Raji (cell line): Measurements from ENCODE around the gene PDE4B.

Experiments used
- POLR2A ChIP-seq: IDR thresholded peaks from 2 replicates; pipeline ENCODE4 v1.6.1; 2011; ENCODE audit warnings: low read depth, low read length, control low read depth; ENCODE audit not compliant: insufficient read depth

Gene PDE4B

GRCh38 chr1:65992165-65992821 lies 199.6 kb downstream of the PDE4B start:
- no peak for TF ChIP-seq POLR2A

DNA sequence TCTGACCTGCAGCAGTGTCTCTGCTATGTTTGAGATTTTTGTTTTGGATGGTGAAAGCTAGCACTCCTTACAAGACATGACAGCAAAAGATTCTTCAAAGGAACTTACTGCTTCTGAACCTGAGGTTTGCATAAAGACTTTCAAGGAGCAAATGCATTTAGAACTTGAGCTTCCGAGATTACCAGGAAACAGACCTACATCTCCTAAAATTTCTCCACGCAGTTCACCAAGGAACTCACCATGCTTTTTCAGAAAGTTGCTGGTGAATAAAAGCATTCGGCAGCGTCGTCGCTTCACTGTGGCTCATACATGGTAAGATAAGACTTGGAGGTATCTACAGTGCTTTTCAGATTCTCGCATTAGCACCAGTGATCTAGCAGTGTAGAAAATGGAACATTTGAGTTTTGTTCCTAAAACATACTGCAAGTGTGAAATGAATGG lies 200.2 kb downstream of the PDE4B start:
- TF ChIP-seq POLR2A, result no peak

DNA sequence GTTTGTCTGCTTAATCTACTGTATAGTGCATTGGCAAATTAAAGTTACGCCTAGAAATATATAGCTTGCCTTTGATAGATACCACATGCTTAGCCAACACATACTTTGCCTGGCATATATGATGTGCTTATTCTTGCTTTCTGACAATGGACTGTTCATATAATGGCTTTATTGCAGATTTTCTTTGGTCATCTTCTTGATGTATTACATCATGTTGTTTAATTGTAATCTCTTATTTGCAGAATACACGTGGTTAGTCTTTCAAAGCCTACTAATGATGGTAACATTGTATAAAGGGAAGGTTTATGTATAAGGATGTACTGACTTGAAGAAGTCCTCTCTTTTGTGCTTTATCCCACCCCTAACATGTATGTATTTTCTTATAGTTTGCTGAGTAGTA lies 201.5 kb downstream of the PDE4B start:
- TF ChIP-seq POLR2A, result no peak

- TF ChIP-seq POLR2A, result no peak
Measured at GRCh38 chr1:65995336-65995735, 202.6 kb downstream of the PDE4B start.

- no peak for TF ChIP-seq POLR2A
Measured at GRCh38 chr1:65995928-65996327, 203.2 kb downstream of the PDE4B start.

DNA sequence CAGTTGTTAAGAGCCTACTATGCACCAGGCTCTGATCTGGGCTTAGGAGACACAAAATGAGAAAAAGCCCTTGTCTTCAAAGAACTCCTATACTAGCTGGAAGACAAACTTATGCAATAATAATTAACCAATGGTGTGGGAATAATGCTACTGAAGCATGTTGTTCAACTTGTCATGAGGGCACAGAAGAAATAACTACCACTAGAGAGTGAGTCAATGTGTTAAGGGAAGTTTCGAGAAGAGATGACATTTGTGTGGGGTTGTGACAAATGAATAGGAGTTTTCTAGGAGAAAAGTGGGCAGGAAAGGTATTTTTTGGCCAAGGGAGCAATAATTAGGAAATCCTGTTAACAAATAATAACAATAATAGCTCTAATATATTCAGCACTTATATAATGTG lies 205.0 kb downstream of the PDE4B start:
- no peak for TF ChIP-seq POLR2A

DNA sequence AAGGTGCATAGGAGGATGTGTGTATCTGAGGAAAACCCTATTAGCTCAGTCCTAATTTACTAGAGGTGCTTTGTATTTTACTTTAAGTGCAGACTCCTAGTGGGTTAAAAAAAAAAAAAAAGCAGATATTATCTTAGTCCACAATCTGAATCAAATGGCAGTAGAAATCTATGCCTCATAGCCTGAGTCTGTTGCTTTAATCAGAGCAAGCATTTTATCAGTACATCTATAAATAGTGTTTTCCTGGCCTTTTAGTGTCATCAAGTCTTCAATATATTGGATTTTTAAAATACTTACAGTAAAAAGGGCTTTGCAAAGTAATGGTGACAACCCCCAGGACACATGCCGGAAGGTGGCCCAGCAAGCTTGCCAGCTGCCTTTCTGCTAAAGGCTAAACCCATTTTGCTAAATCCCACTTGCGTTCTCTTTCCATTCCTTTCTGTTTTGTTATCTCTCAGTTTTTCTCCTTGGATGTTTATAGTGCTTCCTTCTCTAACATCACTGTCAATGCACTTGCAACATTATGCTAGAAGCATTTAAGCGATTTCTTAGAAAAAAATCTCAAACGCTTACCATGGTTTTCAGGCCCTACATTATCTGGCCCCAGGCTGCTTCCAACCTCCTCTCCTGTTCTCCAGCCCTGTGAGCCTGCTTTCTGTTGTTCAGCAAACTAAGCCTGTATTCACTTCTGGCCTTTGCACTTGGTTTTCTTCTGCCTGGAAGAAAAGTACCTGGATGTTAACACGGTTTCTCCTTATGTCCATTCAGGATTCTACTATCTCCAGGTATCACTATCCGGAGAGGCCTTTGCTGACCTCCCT lies 206.3 kb downstream of the PDE4B start:
- TF ChIP-seq POLR2A, result no peak

DNA sequence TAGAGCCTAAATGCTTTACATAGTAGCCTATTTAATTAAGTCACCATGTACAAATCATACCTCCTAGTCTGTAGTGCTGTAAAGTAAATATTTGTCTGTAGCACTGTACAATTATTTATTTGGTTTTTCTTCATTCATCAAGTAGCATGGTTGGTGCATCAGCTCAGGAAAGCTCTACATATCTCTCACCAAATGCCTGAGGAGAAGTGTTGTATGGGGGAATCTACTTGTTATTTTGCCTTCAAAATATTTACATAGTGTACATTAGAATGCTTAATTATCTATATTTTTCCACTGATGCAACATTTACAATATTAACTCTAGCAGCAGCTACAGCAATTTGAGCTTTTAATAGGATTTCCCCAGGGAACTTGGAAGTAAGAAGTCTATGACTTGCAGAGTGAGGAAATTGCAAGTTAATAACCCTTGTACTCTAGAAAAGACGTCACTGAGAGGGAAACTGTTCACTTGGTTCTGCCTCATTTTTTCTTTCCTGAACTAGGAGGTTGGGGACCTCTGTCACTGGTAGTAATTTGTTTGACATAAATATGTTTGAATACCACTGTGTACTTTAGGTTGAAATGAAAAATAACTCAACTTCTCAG lies 207.4 kb downstream of the PDE4B start:
- no peak for TF ChIP-seq POLR2A

DNA sequence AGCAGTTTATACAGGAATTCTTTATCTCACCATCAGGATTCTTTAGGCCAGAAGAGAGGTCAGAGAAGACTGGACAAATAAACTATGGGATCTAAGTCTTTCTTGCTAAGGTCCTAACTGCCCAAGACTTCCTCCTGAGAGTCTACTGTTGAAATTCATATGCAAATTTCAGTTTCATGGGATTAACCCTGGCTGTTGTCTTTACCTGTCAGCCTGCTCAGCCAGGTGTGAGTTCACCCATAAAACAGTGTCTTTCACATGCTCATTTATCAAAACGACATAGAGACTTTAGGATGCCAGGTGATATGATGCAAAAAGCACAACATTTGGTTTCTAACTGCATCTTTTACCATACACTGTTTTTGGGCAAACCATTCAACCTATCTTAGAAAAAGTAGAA lies 211.0 kb downstream of the PDE4B start:
- no peak for TF ChIP-seq POLR2A

DNA sequence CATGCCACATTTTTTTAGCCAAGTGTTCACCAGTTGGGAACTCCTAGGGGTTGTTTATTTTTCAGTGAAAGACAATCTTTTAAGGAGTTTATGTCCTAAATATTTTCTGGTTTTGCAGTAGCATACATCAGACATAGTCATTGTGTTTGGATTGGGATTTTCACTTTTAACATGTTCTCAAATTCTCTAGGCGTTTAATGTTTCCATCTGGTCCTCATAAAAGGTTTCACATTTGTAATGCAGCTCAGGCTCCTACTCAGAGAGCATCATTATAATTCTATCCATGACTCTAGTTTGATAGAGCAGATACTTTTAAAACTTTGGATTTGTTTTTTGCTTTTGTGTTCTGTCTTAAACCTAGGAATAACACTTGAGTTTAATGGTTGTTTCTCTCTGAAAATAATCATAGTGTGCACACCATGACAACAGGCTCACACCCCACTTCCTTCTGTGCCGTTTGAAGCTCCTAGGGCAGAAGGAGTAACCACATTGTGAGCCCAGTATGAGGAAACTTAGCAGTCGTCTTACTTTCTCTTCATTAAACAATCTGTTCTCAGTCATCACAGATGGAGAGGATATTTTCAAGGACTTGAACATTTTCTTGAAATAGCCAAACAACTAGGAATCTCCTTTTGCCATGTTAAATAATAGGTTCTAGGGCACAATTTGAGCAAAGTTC lies 219.6 kb downstream of the PDE4B start:
- TF ChIP-seq POLR2A, result no peak

DNA sequence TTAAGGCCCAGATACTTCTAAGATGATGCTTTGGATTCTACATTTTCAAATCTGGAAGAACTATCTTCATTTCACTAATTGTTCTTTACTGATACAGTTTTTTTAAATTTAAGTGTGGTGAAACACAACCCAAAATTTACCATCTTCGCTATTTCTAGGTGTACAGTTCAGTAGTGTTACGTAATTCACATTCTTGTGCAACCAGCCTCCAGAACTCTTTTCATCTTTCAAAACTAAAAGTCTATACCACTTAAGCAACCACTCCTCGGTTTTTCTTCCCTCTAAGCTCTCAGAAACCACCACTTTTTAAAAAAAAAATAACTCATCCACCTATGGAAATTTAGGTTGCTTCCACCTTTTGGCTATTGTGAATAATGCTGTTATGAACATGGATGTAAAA lies 220.7 kb downstream of the PDE4B start:
- no peak for TF ChIP-seq POLR2A

- TF ChIP-seq POLR2A, result no peak
Measured at GRCh38 chr1:66022904-66023620, 230.4 kb downstream of the PDE4B start.

- no peak for TF ChIP-seq POLR2A
Measured at GRCh38 chr1:66025188-66025587, 232.5 kb downstream of the PDE4B start.

- TF ChIP-seq POLR2A, result no peak
Measured at GRCh38 chr1:66028035-66028434, 235.3 kb downstream of the PDE4B start.

DNA sequence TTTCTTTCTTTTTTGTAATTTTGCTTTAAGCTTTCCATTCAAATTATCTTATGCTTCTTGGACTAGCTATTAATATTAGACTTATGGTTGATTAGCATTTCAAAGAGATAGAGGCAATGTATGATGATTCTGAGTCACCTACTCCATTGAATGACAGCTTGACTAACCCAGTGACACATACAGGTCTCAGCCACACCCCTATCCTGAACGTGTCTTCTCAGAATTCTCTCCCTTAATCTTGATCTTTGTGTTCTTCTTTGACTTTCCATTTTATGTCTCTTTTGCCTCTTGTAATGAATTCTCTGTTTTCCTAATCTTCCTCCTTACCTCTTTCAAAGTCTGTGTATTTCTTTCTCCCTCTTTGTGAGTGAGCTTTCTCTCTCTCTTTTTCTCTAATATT lies 241.1 kb downstream of the PDE4B start:
- no peak for TF ChIP-seq POLR2A
